HG03039 (cell line): ENCODE results near the gene ASPG.

ENCODE experiments used
- ATAC-seq: cut with Tn5 transposase; IDR thresholded peaks from one replicate; pipeline ENCODE4 v1.9.1; 2021; ENCODE audit warnings: mild to moderate bottlenecking, moderate library complexity; ENCODE audit not compliant: unreplicated experiment

ASPG gene

GRCh38 chr14:104104076-104104901, 18.8 kb downstream of the ASPG start:
- ATAC-seq, result no peak

DNA sequence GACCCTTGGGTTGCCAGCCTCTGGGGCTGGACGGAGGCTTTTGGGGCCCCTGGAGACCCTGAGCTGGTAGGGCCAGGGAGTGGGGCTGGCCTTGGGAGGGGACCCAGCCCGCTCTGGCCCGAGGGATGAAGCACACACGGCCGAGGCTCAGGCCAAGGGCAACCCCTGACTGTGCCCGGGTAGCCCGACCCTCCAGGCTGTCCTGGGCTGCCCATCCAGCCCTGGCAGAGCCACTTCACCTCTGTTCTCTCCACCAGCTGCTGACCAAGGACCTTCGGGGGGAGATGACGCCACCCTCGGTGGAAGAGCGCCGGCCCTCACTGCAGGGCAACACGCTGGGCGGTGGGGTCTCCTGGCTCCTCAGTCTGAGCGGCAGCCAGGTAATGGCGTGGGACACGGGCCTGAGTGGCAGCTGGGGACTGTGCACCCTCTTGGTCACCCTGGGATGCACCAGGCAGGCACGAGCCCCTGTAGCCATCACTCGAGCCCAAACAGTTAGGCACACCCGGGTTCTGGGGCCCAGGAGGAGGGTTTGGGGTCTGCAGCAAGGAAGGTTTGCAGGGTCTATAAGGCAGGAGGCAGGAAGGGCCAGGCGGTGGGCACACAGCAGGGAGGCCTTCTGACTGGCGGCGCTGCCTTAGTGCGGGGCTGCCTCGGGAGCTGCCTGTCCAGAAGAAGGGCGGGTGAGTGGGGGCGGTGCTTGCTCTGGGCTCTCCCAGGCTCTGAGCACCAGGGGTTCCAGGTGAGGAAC, 19.7 kb downstream of the ASPG start:
- no peak for ATAC-seq

GRCh38 chr14:104105822-104106470, 20.4 kb downstream of the ASPG start:
- ATAC-seq, result no peak

DNA sequence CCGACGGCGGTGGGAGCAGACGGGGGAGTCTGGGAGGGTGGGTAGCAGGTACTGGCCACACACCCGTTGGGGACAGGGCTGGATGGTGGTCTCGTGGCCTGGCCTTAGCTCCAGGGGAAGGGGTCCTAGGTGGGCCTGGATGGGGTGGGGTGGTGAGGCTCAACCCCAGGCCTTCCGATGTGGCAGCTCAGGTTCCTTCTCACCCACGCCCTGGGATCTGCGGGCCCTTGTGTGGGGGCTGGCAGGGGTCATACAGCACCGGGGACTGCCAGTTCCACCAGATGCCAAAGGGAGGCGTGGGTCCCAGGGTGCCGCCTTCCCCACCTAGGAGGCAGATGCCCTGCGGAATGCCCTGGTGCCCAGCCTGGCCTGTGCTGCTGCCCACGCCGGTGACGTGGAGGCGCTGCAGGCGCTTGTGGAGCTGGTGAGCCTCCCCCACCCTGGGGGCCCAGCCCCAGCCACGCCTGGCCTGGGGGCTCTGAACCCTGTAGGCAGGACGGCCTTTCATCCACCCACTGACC, 21.0 kb downstream of the ASPG start:
- no peak for ATAC-seq

DNA sequence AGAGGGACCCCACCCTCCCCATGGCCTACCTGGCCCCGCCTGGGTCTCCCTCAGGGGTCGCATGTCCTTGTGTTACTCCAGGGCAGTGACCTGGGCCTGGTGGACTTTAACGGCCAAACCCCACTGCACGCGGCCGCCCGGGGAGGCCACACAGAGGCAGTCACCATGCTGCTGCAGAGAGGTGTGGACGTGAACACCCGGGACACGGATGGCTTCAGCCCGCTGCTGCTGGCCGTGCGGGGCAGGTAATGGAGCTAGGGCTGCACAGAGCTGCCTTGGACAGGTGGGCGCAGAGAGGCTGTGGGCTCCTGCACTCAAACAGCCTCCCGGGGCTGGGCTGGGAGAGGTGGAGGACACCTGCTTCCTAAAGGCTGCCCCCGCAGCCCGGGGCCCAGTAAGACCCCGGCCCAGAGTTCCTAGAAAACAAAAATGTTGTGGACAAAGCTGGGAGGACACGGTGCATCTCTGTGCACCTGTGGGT, 21.6 kb downstream of the ASPG start:
- no peak for ATAC-seq

GRCh38 chr14:104107611-104108569, 22.4 kb downstream of the ASPG start:
- no peak for ATAC-seq

GRCh38 chr14:104108570-104109541, 23.4 kb downstream of the ASPG start:
- ATAC-seq, result no peak

DNA sequence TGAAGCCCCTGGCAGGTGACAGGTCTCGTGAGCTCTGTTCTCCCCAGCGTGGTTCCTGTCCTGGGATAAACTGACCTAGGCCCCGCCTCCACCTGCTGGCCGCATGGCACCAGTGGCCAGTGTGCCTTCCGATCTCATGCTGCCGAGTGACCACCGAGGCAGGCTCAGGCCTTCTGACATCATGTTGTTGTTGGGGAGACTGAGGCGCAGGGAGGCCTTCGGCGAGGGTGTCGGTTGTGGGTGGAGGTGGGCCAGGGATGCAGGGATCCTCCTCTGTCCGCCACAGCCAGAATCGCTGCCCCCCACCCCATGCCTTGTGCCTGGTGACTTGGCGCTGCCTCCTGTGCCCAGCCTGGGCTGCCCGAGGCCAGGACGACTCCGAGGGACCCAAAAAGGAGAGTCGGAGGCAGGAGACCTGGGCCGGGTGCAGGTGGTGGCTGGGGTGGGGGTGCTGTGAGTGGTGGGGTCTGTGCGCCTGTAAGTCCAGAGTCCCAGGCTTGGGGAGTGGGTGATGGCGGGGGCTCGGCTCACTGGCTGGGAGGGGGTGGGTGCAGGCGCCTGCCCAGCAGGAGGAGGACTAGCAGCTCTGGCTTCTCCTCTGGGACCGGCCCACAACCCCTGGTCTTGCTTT, 24.3 kb downstream of the ASPG start:
- ATAC-seq, result no peak

- ATAC-seq, result no peak
These were observed 25.1 kb downstream of the ASPG start for GRCh38 chr14:104110491-104111209.

GRCh38 chr14:104111301-104112112, 26.0 kb downstream of the ASPG start:
- ATAC-seq, result no peak

DNA sequence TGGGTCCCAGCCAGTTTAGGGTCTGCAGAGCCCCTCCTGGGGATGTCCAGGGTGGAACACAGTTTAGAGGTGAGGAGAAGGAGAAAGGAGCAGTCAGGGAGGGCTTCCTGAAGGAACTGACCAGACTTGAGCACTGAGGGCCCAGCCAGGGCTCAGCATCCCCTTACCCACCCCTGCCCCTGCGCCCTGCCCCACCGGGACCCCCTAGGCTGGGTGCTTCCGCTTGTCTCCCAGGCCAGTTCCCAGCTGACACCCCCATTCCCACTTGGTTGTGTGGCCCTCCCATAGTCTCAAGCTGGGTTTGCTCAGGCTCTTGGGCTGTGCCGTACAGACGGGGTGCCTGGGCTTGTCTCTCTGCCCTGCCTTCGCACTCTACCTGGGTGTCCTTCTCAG, 26.6 kb downstream of the ASPG start:
- no peak for ATAC-seq

GRCh38 chr14:104112609-104113571, 27.4 kb downstream of the ASPG start:
- no peak for ATAC-seq

GRCh38 chr14:104113631-104114420, 28.3 kb downstream of the ASPG start:
- ATAC-seq, result no peak

GRCh38 chr14:104114421-104115130, 29.1 kb downstream of the ASPG start:
- no peak for ATAC-seq
